Measurements from ENCODE around the gene SH2B2.

- no peak for TF ChIP-seq CTCF (IDR thresholded peaks at IDR 0.05)
- no peak for TF ChIP-seq KAT7 (CRISPR knock-in tag; IDR thresholded peaks at IDR 0.05; ENCODE audit: borderline replicate concordance)
- TF ChIP-seq TEAD1 (CRISPR knock-in tag; IDR thresholded peaks at IDR 0.05), result no peak
- TF ChIP-seq MAX (CRISPR knock-in tag; IDR thresholded peaks at IDR 0.05), result no peak
- TF ChIP-seq, protein P1, sequence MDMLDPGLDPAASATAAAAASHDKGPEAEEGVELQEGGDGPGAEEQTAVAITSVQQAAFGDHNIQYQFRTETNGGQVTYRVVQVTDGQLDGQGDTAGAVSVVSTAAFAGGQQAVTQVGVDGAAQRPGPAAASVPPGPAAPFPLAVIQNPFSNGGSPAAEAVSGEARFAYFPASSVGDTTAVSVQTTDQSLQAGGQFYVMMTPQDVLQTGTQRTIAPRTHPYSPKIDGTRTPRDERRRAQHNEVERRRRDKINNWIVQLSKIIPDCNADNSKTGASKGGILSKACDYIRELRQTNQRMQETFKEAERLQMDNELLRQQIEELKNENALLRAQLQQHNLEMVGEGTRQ (CRISPR knock-in tag; IDR thresholded peaks at IDR 0.05), result no peak
- no peak for TF ChIP-seq MYBL2 (CRISPR knock-in tag; IDR thresholded peaks at IDR 0.05)
- TF ChIP-seq, protein P2, sequence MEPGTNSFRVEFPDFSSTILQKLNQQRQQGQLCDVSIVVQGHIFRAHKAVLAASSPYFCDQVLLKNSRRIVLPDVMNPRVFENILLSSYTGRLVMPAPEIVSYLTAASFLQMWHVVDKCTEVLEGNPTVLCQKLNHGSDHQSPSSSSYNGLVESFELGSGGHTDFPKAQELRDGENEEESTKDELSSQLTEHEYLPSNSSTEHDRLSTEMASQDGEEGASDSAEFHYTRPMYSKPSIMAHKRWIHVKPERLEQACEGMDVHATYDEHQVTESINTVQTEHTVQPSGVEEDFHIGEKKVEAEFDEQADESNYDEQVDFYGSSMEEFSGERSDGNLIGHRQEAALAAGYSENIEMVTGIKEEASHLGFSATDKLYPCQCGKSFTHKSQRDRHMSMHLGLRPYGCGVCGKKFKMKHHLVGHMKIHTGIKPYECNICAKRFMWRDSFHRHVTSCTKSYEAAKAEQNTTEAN (CRISPR knock-in tag; IDR thresholded peaks at IDR 0.05), result no peak
- 0 out of 2 replicates have a peak, but pooled peaks have one; percentile 37 for TF ChIP-seq TP53 (CRISPR knock-in tag; IDR thresholded peaks at IDR 0.05)
- TF ChIP-seq, protein P3, sequence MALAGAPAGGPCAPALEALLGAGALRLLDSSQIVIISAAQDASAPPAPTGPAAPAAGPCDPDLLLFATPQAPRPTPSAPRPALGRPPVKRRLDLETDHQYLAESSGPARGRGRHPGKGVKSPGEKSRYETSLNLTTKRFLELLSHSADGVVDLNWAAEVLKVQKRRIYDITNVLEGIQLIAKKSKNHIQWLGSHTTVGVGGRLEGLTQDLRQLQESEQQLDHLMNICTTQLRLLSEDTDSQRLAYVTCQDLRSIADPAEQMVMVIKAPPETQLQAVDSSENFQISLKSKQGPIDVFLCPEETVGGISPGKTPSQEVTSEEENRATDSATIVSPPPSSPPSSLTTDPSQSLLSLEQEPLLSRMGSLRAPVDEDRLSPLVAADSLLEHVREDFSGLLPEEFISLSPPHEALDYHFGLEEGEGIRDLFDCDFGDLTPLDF (CRISPR knock-in tag; IDR thresholded peaks at IDR 0.05), result no peak
- TF ChIP-seq ZBTB21 (CRISPR knock-in tag; IDR thresholded peaks at IDR 0.05; ENCODE audit: borderline replicate concordance), result no peak
- no peak for TF ChIP-seq ETV6 (CRISPR knock-in tag; IDR thresholded peaks at IDR 0.05)
- no peak for TF ChIP-seq CBFB (CRISPR knock-in tag; IDR thresholded peaks at IDR 0.05; ENCODE audit: low read depth)
- TF ChIP-seq, protein P4, sequence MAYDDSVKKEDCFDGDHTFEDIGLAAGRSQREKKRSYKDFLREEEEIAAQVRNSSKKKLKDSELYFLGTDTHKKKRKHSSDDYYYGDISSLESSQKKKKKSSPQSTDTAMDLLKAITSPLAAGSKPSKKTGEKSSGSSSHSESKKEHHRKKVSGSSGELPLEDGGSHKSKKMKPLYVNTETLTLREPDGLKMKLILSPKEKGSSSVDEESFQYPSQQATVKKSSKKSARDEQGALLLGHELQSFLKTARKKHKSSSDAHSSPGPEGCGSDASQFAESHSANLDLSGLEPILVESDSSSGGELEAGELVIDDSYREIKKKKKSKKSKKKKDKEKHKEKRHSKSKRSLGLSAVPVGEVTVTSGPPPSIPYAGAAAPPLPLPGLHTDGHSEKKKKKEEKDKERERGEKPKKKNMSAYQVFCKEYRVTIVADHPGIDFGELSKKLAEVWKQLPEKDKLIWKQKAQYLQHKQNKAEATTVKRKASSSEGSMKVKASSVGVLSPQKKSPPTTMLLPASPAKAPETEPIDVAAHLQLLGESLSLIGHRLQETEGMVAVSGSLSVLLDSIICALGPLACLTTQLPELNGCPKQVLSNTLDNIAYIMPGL (CRISPR knock-in tag; IDR thresholded peaks at IDR 0.05), result no peak
Measured at GRCh38 chr7:102321351-102322201, 34.9 kb downstream of the SH2B2 start.
